ENCODE measurements around the gene PDGFRB. TPM values are rescaled to one million over a fixed set of nuclear protein-coding genes. Genes with fewer than 3 reads are reported as not detected.

The PDGFRB gene
- total RNA-seq, 1 donor from 2014 or later, result 4.6 TPM

DNA sequence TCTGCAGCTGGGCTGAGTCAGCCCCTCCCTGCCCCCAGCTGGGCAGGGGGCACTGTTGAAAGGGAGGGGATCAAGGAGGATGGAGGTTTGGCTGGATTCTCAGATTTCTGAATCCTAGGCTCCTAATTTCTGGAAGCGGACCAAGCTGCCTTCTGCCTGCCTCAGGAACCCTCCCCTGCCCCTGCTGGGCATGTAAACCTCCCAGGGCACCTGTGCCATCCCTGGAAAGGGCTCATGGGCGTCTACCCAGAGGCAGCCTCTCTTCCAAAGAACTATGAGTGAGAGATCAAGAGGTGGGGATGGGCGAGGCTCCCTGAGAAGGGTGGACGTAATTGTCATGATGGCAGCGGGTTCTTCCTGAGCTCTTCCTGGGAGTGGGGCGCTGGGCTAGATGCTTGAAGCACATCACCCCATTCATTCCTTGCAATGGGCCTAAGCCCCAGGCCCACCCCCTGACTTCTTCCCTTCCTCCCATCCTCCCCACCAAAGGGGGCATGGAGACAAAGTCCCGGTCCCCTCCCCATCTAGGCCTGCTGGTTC, 90.9 kb downstream of the PDGFRB start:
- no peak for TF ChIP-seq CTCF (conservative IDR thresholded peaks at IDR 0.05; ENCODE audit: low read depth, low read length)
- no peak for DNase-seq (ENCODE audit: low read depth)
- no peak overlapping the region for H3K4me3 ChIP-seq (ENCODE audit: low read depth, low read length)

Other genes starting within 250 kb of the PDGFRB start
- gene PDE6A, start 211.1 kb downstream of the PDGFRB start, total RNA-seq, result not detected in 2 replicates
- gene SLC26A2, start 195.1 kb downstream of the PDGFRB start, total RNA-seq, result 10.3 and 11.9 TPM in 2 replicates
- gene TIGD6, start 155.2 kb downstream of the PDGFRB start, total RNA-seq, result 0.75 and 3.8 TPM in 2 replicates
- gene HMGXB3, start 155.1 kb downstream of the PDGFRB start, total RNA-seq, result 28.4 and 29.1 TPM in 2 replicates
- not detected in 2 replicates for gene CSF1R, start 69.3 kb downstream of the PDGFRB start, total RNA-seq
- not detected in 2 replicates for gene CDX1, start 10.9 kb upstream of the PDGFRB start, total RNA-seq
- gene SLC6A7, start 34.2 kb upstream of the PDGFRB start, total RNA-seq, result not detected in 2 replicates
- gene CAMK2A, start 133.9 kb upstream of the PDGFRB start, total RNA-seq, result not detected in 2 replicates
- gene ARSI, start 147.1 kb upstream of the PDGFRB start, total RNA-seq, result 2.3 and 5.7 TPM in 2 replicates
- gene TCOF1, start 201.9 kb upstream of the PDGFRB start, total RNA-seq, result 44.3 and 79.9 TPM in 2 replicates

Data from epithelial cell of proximal tubule (primary cell).